NCI-H2196 (cell line): Measurements from ENCODE around the gene COL4A1.

Experiments used
- DNase-seq: peaks from one replicate; lab custom pipeline; 2025; ENCODE audit not compliant: unreplicated experiment; lab: John Stamatoyannopoulos, UW

The COL4A1 gene

GRCh38 chr13:110201114-110201513, 105.8 kb downstream of the COL4A1 start:
- DNase-seq, result no peak

GRCh38 chr13:110200276-110200870, 106.6 kb downstream of the COL4A1 start:
- DNase-seq, result no peak

- DNase-seq, result no peak
Observed at GRCh38 chr13:110199046-110199831, 107.7 kb downstream of the COL4A1 start.

GRCh38 chr13:110197471-110197870, 109.5 kb downstream of the COL4A1 start:
- no peak for DNase-seq

- no peak for DNase-seq
Observed at GRCh38 chr13:110197026-110197425, 109.9 kb downstream of the COL4A1 start.

- DNase-seq, result no peak
Observed at GRCh38 chr13:110195547-110196485, 111.1 kb downstream of the COL4A1 start.

- DNase-seq, result no peak
Observed at GRCh38 chr13:110194451-110194850, 112.5 kb downstream of the COL4A1 start.

GRCh38 chr13:110193491-110193890, 113.5 kb downstream of the COL4A1 start:
- DNase-seq, result no peak

- no peak for DNase-seq
Observed at GRCh38 chr13:110192472-110192871, 114.5 kb downstream of the COL4A1 start.

GRCh38 chr13:110187641-110188161, 119.3 kb downstream of the COL4A1 start:
- DNase-seq, result no peak

GRCh38 chr13:110186231-110186855, 120.6 kb downstream of the COL4A1 start:
- no peak for DNase-seq

GRCh38 chr13:110185696-110186095, 121.3 kb downstream of the COL4A1 start:
- no peak for DNase-seq

- no peak for DNase-seq
Observed at GRCh38 chr13:110183910-110184309, 123.0 kb downstream of the COL4A1 start.

- no peak for DNase-seq
Observed at GRCh38 chr13:110182461-110182860, 124.5 kb downstream of the COL4A1 start.

GRCh38 chr13:110182003-110182402, 125.0 kb downstream of the COL4A1 start:
- no peak for DNase-seq

- no peak for DNase-seq
Observed at GRCh38 chr13:110179857-110180147, 127.2 kb downstream of the COL4A1 start.

GRCh38 chr13:110179116-110179856, 127.7 kb downstream of the COL4A1 start:
- no peak for DNase-seq

GRCh38 chr13:110177790-110178189, 129.2 kb downstream of the COL4A1 start:
- DNase-seq, result no peak

GRCh38 chr13:110176431-110176830, 130.5 kb downstream of the COL4A1 start:
- DNase-seq, result no peak

GRCh38 chr13:110173247-110173818, 133.6 kb downstream of the COL4A1 start:
- no peak for DNase-seq
